HUES64 (cell line): ENCODE results near the gene ANAPC7.
"Not testable (repeated sequence)": the region's sequence is repeated elsewhere in the genome, so short reads cannot be mapped to it uniquely, and the experiment has no call there.

Source experiments
- H3K27ac ChIP-seq: 2 replicates; pipeline ENCODE4 v1.7.0; 2013; ENCODE audit warnings: low read depth, low read length, inconsistent platforms
- H3K27me3 ChIP-seq: 2 replicates; pipeline ENCODE4 v1.6.1; 2013; ENCODE audit warnings: mild to moderate bottlenecking, low read length; ENCODE audit not compliant: insufficient read depth
- H3K36me3 ChIP-seq: 2 replicates; pipeline ENCODE4 v1.6.1; 2013; ENCODE audit warnings: mild to moderate bottlenecking, low read length; ENCODE audit not compliant: insufficient read depth
- H3K4me1 ChIP-seq: 2 replicates; pipeline ENCODE4 v1.6.1; 2013; ENCODE audit warnings: mild to moderate bottlenecking, low read length, moderate library complexity; ENCODE audit not compliant: insufficient read depth
- H3K4me3 ChIP-seq: 2 replicates; pipeline ENCODE4 v1.5.1; 2013; ENCODE audit warnings: mild to moderate bottlenecking, low read length, moderate library complexity
- H3K9ac ChIP-seq: 2 replicates; pipeline ENCODE4 v1.6.1; 2013; ENCODE audit warnings: mild to moderate bottlenecking, low read depth, low read length
- H3K9me3 ChIP-seq: 2 replicates; pipeline ENCODE4 v1.6.1; 2013; ENCODE audit warnings: low read depth, low read length; ENCODE audit not compliant: insufficient read depth
- WGBS: fragments of 150-250, 120-280 bp; methylation state at CpG from one replicate; pipeline ENCODE4 v1.1.7; 2013; ENCODE audit warnings: missing lambda C conversion rate; 5-methylcytosine and 5-hydroxymethylcytosine counted together

ANAPC7 gene

GRCh38 chr12:110345963-110346362 lies 57.5 kb downstream of the ANAPC7 start:
- no peaks in the 10 kb centered on the region for H3K4me1 ChIP-seq
- H3K9ac ChIP-seq = no peak overlapping the region
- no peak overlapping the region for H3K4me3 ChIP-seq
- H3K36me3 ChIP-seq = peaks cover 100% of the 10 kb centered on the region
- no peak overlapping the region for H3K27ac ChIP-seq
- no peaks in the 10 kb centered on the region for H3K27me3 ChIP-seq
- no peaks in the 10 kb centered on the region for H3K9me3 ChIP-seq
- WGBS = 94% methylated on average over 12 of the region's 12 CpGs

DNA sequence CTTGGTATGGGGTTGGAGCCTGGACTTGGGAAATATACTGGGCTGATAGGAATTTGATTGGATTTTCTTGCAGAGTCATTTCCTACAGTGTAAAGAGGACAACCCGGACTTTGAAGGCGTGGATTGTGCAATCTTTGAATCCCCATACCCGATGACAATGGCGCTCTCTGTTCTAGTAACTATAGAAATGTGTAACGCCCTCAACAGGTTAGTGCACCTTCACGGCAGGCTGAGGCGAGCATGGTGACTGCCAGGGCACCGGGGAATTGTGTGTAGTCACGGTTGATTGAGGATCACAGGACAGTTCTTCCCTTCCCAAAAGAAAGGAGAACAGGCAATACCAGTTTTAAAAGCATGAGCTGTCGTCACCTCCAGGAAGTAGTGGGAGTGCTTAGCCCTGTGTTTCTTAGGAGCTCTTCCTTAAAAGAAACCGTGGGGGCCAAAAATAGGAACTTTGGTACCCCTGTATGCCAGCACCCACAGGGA lies 58.3 kb downstream of the ANAPC7 start:
- Histone ChIP-seq H3K27me3 (no peaks in the 10 kb centered on the region), H3K4me1 (no peaks in the 10 kb centered on the region), H3K9ac (no peak overlapping the region), H3K36me3 (peaks cover 100% of the 10 kb centered on the region), H3K9me3 (no peaks in the 10 kb centered on the region), H3K4me3 (no peak overlapping the region), H3K27ac (no peak overlapping the region)
- WGBS = 92% methylated on average over 11 of the region's 11 CpGs

GRCh38 chr12:110344657-110345056 lies 58.9 kb downstream of the ANAPC7 start:
- H3K27me3 ChIP-seq = no peaks in the 10 kb centered on the region
- 97% methylated on average over 11 of the region's 11 CpGs for WGBS
- no peak overlapping the region for H3K4me3 ChIP-seq
- H3K9me3 ChIP-seq = no peaks in the 10 kb centered on the region
- no peak overlapping the region for H3K27ac ChIP-seq
- no peaks in the 10 kb centered on the region for H3K4me1 ChIP-seq
- H3K9ac ChIP-seq = no peak overlapping the region
- peaks cover 100% of the 10 kb centered on the region for H3K36me3 ChIP-seq

GRCh38 chr12:110343736-110344555 lies 59.6 kb downstream of the ANAPC7 start:
- H3K27ac ChIP-seq = no peak overlapping the region
- H3K4me1 ChIP-seq = no peaks in the 10 kb centered on the region
- no peak overlapping the region for H3K9ac ChIP-seq
- H3K27me3 ChIP-seq = no peaks in the 10 kb centered on the region
- 93% methylated on average over 9 of the region's 9 CpGs for WGBS
- H3K36me3 ChIP-seq = peaks cover 100% of the 10 kb centered on the region
- no peaks in the 10 kb centered on the region for H3K9me3 ChIP-seq
- H3K4me3 ChIP-seq = no peak overlapping the region

DNA sequence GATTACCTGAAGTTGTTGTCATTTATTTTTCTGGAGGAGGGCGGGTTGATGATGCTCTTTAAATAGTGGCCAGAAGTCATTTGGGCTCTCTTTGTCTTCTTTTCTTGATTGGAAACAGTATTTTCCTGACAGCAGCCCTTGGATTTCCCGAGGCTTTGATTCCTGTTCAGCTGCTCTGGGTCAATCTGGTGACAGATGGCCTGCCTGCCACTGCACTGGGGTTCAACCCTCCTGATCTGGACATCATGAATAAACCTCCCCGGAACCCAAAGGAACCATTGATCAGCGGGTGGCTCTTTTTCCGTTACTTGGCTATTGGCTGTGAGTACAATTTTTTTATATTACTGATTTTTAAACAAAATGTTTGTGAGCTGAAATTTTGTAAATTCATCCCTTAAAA lies 60.4 kb downstream of the ANAPC7 start:
- Histone ChIP-seq H3K4me1 (no peaks in the 10 kb centered on the region), H3K27me3 (no peaks in the 10 kb centered on the region), H3K9me3 (no peaks in the 10 kb centered on the region), H3K9ac (no peak overlapping the region), H3K4me3 (no peak overlapping the region), H3K27ac (no peak overlapping the region), H3K36me3 (peaks cover 100% of the 10 kb centered on the region)
- WGBS = 96% methylated on average over 5 of the region's 5 CpGs

DNA sequence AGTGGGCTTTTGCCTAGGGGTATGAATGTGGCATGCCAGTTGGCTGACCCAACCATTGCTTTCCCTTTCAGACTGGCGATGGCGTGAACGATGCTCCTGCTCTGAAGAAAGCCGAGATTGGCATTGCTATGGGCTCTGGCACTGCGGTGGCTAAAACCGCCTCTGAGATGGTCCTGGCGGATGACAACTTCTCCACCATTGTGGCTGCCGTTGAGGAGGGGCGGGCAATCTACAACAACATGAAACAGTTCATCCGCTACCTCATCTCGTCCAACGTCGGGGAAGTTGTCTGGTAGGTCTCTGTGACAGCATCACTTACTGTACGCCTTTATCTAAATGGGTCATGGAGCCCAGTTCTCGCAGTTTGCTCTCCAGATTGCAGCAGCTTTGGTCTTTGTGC lies 61.4 kb downstream of the ANAPC7 start:
- Histone ChIP-seq H3K4me3 (no peak overlapping the region), H3K9ac (no peak overlapping the region), H3K27me3 (no peaks in the 10 kb centered on the region), H3K27ac (no peak overlapping the region), H3K4me1 (no peaks in the 10 kb centered on the region), H3K36me3 (peaks cover 100% of the 10 kb centered on the region), H3K9me3 (no peaks in the 10 kb centered on the region)
- WGBS = 97% methylated on average over 15 of the region's 15 CpGs

- WGBS = 95% methylated on average over 18 of the region's 18 CpGs
- H3K27ac ChIP-seq = no peak overlapping the region
- H3K9me3 ChIP-seq = no peaks in the 10 kb centered on the region
- no peaks in the 10 kb centered on the region for H3K4me1 ChIP-seq
- H3K9ac ChIP-seq = no peak overlapping the region
- no peak overlapping the region for H3K4me3 ChIP-seq
- no peaks in the 10 kb centered on the region for H3K27me3 ChIP-seq
- peaks cover 100% of the 10 kb centered on the region for H3K36me3 ChIP-seq
These were observed 62.8 kb downstream of the ANAPC7 start for GRCh38 chr12:110340706-110341105.

- H3K36me3 ChIP-seq = peaks cover 100% of the 10 kb centered on the region
- not testable (repeated sequence) for H3K4me1 ChIP-seq, H3K9me3 ChIP-seq, H3K4me3 ChIP-seq, H3K27ac ChIP-seq, H3K9ac ChIP-seq, H3K27me3 ChIP-seq
- 96% methylated on average over 8 of the region's 8 CpGs for WGBS
These were observed 63.2 kb downstream of the ANAPC7 start for GRCh38 chr12:110340261-110340660.

- Histone ChIP-seq H3K9me3 (no peaks in the 10 kb centered on the region), H3K27me3 (no peaks in the 10 kb centered on the region), H3K27ac (no peak overlapping the region), H3K4me3 (no peak overlapping the region), H3K36me3 (peaks cover 100% of the 10 kb centered on the region), H3K4me1 (no peaks in the 10 kb centered on the region), H3K9ac (no peak overlapping the region)
- 96% methylated on average over 8 of the region's 8 CpGs for WGBS
These were observed 64.1 kb downstream of the ANAPC7 start for GRCh38 chr12:110339184-110339952.

- Histone ChIP-seq H3K4me3 (no peak overlapping the region), H3K4me1 (no peaks in the 10 kb centered on the region), H3K9ac (no peak overlapping the region), H3K27me3 (no peaks in the 10 kb centered on the region), H3K36me3 (peaks cover 100% of the 10 kb centered on the region), H3K9me3 (no peaks in the 10 kb centered on the region), H3K27ac (no peak overlapping the region)
- 82% methylated on average over 3 of the region's 3 CpGs for WGBS
These were observed 64.8 kb downstream of the ANAPC7 start for GRCh38 chr12:110338754-110339153.

GRCh38 chr12:110337912-110338710 lies 65.4 kb downstream of the ANAPC7 start:
- H3K27me3 ChIP-seq = no peaks in the 10 kb centered on the region

More at GRCh38 chr12:110337912-110338710, 65.4 kb downstream of the ANAPC7 start:
- H3K36me3 ChIP-seq = peaks cover 100% of the 10 kb centered on the region
- H3K27ac ChIP-seq = no peak overlapping the region
- H3K4me3 ChIP-seq = no peak overlapping the region
- no peaks in the 10 kb centered on the region for H3K9me3 ChIP-seq
- H3K4me1 ChIP-seq = no peaks in the 10 kb centered on the region
- 93% methylated on average over 11 of the region's 11 CpGs for WGBS
- H3K9ac ChIP-seq = no peak overlapping the region
